Naive thymus-derived CD4-positive, alpha-beta T cell (primary cell): Measurements from ENCODE around the gene FRMPD2. TPM values are rescaled to one million over a fixed set of nuclear protein-coding genes. Genes with fewer than 3 reads are reported as not detected.

ENCODE experiments used
- ATAC-seq: fragments of 150-1000 bp; cut with Tn5 transposase; 2 replicates; pipeline ENCODE4 v1.10.0; 2021; ENCODE audit warnings: mild to moderate bottlenecking, moderate library complexity
- CTCF ChIA-PET: fragments of 350-600 bp; sonication (Branson Sonifier 250); formaldehyde crosslinking; loops from one replicate; lab custom pipeline; 2021; ENCODE audit warnings: antibody characterized with exemption; lab: Charles Lee
- POLR2A ChIA-PET: fragments of 350-600 bp; sonication (Branson Sonifier 250); formaldehyde crosslinking; loops from one replicate; lab custom pipeline; 2021; ENCODE audit warnings: antibody characterized with exemption, inconsistent platforms; lab: Charles Lee
- DNase-seq, 9 donors: peaks; one replicate each; pipeline versions ENCODE4 v3.0.0 to v3.0.0-alpha.2; 2020 to 2022; ENCODE audit warnings: mixed read lengths in 1 of 9
- H3K27ac ChIP-seq: one replicate; pipeline ENCODE4 v1.7.0; 2013; ENCODE audit warnings: mild to moderate bottlenecking, low read depth, low read length, moderate library complexity
- H3K27me3 ChIP-seq, 2 donors: one replicate each; pipeline ENCODE4 v1.7.0; 2013; ENCODE audit warnings: low read length in 2 of 2, mild to moderate bottlenecking in 2 of 2, moderate library complexity in 2 of 2; ENCODE audit not compliant: control insufficient read depth in 2 of 2, insufficient read depth in 2 of 2
- H3K36me3 ChIP-seq, 3 experiments: 1 replicate in 2 of 3; 2 replicates in 1 of 3; pipeline ENCODE4 v1.7.0; 2013; ENCODE audit warnings: low read length in 3 of 3, mild to moderate bottlenecking in 3 of 3, moderate library complexity in 1 of 3; ENCODE audit not compliant: insufficient read depth in 3 of 3, control insufficient read depth in 2 of 3
- H3K4me1 ChIP-seq, 2 donors: one replicate each; pipeline ENCODE4 v1.7.0; 2013; ENCODE audit warnings: low read length in 2 of 2, mild to moderate bottlenecking in 2 of 2, moderate library complexity in 1 of 2; ENCODE audit not compliant: control insufficient read depth in 2 of 2, insufficient read depth in 2 of 2
- H3K4me3 ChIP-seq: 2 replicates; pipeline ENCODE4 v1.7.0; 2013; ENCODE audit warnings: mild to moderate bottlenecking, low read length
- H3K9me3 ChIP-seq, 3 experiments: 1 replicate in 2 of 3; 2 replicates in 1 of 3; pipeline ENCODE4 v1.7.0; 2013; ENCODE audit warnings: low read length in 3 of 3; ENCODE audit not compliant: control insufficient read depth in 2 of 3
- H3K27ac Mint-ChIP-seq, 9 donors: one replicate each; pipeline ENCODE4 v1.8.0; 2020 to 2022; ENCODE audit warnings: mixed read lengths in 9 of 9, mild to moderate bottlenecking in 8 of 9, moderate library complexity in 5 of 9, inconsistent platforms in 2 of 9
- H3K27me3 Mint-ChIP-seq, 5 donors: one replicate each; pipeline ENCODE4 v1.8.0; 2021 to 2022; ENCODE audit warnings: mixed read lengths in 5 of 5, mild to moderate bottlenecking in 1 of 5
- H3K36me3 Mint-ChIP-seq, 5 donors: one replicate each; pipeline ENCODE4 v1.8.0; 2020 to 2022; ENCODE audit warnings: mixed read lengths in 5 of 5, mild to moderate bottlenecking in 3 of 5, inconsistent platforms in 1 of 5
- H3K4me1 Mint-ChIP-seq, 7 donors: one replicate each; pipeline ENCODE4 v1.8.0; 2020 to 2022; ENCODE audit warnings: mixed read lengths in 7 of 7, mild to moderate bottlenecking in 3 of 7, inconsistent platforms in 1 of 7
- H3K4me3 Mint-ChIP-seq, 10 donors: one replicate each; pipeline ENCODE4 v1.8.0; 2020 to 2022; ENCODE audit warnings: mild to moderate bottlenecking in 10 of 10, mixed read lengths in 10 of 10, moderate library complexity in 6 of 10, inconsistent platforms in 2 of 10
- H3K9me3 Mint-ChIP-seq, 11 donors: one replicate each; pipeline ENCODE4 v1.8.0; 2020 to 2022; ENCODE audit warnings: mixed read lengths in 11 of 11, mild to moderate bottlenecking in 4 of 11, inconsistent platforms in 1 of 11, moderate library complexity in 1 of 11
- intact Hi-C, 2 donors: fragments of 100-400 bp; cut with micrococcal nuclease; formaldehyde crosslinking; loops; one replicate each; pipeline ENCODE4 v1.15.1; 2023
- polyA plus RNA-seq, 2 donors: library from polyadenylated mRNA; unstranded; fragments of 300-500 nt; fragmentation: Illumina TruSeq; gene quantifications; one replicate each; pipeline ENCODE4 v1.2.3, GENCODE V29; 2021
- total RNA-seq, 6 experiments: library from RNA in 5 of 6; stranded (reverse) in 5 of 6; gene quantifications; 1 replicate in 5 of 6; 2 replicates in 1 of 6; pipeline ENCODE4 v1.2.3 and lab custom pipeline; 2021 to 2026

FRMPD2 gene
- total and polyA plus RNA-seq, 7 experiments from 2014 or later, result 0.24 TPM; not detected in 6

DNA sequence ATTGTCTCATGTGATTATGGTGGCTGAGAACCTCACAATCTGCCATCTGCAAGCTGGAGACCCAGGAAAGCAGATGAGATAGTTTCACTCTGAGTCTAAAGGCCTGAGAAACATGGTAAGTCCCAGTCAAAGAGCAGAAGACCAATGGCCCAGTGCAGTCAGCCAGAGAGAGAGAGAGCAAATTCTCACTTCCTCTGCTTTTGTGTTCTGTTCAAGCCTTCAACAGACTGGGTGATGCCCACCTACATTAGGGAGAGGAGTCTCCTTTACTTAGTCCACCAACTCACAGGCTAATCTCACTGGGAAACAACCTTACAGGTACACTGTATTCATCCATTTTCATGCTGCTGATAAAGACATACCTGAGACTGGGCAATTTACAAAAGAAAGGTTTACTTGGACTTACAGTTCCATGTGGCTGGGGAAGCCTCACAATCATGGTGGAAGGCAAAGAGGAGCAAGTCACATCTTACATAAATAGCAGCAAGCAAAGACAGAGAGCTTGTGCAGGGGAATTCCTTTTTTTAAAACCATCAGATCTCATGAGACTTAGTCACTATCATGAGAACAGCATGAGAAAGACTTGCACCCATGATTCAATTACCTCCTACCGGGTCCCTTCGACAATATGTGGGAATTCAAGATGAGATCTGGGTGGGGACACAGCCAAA is 4.7 kb upstream of the FRMPD2 start:
- H3K36me3 ChIP-seq, result no peaks in the 10 kb centered on the region
- ChIA-PET POLR2A (no interaction called here), CTCF (no interaction called here)
- H3K27me3 ChIP-seq, result no peaks in the 10 kb centered on the region
- peaks cover 0 to 12% (median 5%) of the 10 kb centered on the region in 5 donors for H3K36me3 Mint-ChIP-seq
- ATAC-seq (no peak), DNase-seq (no peak)
- H3K4me3 ChIP-seq, result no peak overlapping the region
- H3K27ac ChIP-seq, result no peak overlapping the region
- no peak overlapping the region for H3K27ac Mint-ChIP-seq
- H3K4me3 Mint-ChIP-seq, result no peak overlapping the region
- intact Hi-C loops, result no loop called here
- H3K9me3 Mint-ChIP-seq, result peaks cover 6 to 26% (median 12%) of the 10 kb centered on the region in 11 donors
- H3K27me3 Mint-ChIP-seq, result peaks cover 0 to 22% (median 15%) of the 10 kb centered on the region in 5 donors
- H3K4me1 ChIP-seq, result no peaks in the 10 kb centered on the region
- H3K9me3 ChIP-seq, result peaks cover 0 to 6% (median 0%) of the 10 kb centered on the region in 3 experiments
- H3K4me1 Mint-ChIP-seq, result no peaks in the 10 kb centered on the region

GRCh38 chr10:48277093-48277492 is 2.6 kb upstream of the FRMPD2 start:
- ChIA-PET POLR2A (no interaction called here), CTCF (interaction anchor here (1.1 kb wide), 1 partner anchor 10 kb away, joined by 4 read pairs; no protein-coding TSS in a partner anchor)
- no peak for ATAC-seq
- peaks cover 1 to 15% (median 7%) of the 10 kb centered on the region in 11 donors for H3K9me3 Mint-ChIP-seq
- H3K27ac ChIP-seq, result no peak overlapping the region
- H3K27me3 Mint-ChIP-seq, result peaks cover 0 to 20% (median 15%) of the 10 kb centered on the region in 5 donors
- H3K9me3 ChIP-seq, result peaks cover 0 to 6% (median 0%) of the 10 kb centered on the region in 3 experiments
- intact Hi-C loops, result no loop called here
- no peaks in the 10 kb centered on the region for H3K4me1 Mint-ChIP-seq
- H3K27me3 ChIP-seq, result no peaks in the 10 kb centered on the region
- no peaks in the 10 kb centered on the region for H3K4me1 ChIP-seq
- H3K4me3 Mint-ChIP-seq, result no peak overlapping the region
- H3K36me3 ChIP-seq, result no peaks in the 10 kb centered on the region
- no peak overlapping the region for H3K27ac Mint-ChIP-seq
- DNase-seq, result no peak
- no peak overlapping the region for H3K4me3 ChIP-seq
- peaks cover 0 to 12% (median 5%) of the 10 kb centered on the region in 5 donors for H3K36me3 Mint-ChIP-seq

- Mint-ChIP-seq H3K4me3 (no peak overlapping the region), H3K27ac (no peak overlapping the region)
- POLR2A ChIA-PET, result no interaction called here
Measured at GRCh38 chr10:48273741-48274140, 755 bp downstream of the FRMPD2 start.

GRCh38 chr10:48272682-48273081 is 1.8 kb downstream of the FRMPD2 start:
- DNase-seq, result no peak
- Histone ChIP-seq H3K4me3 (no peak overlapping the region), H3K27ac (no peak overlapping the region), H3K36me3 (no peaks in the 10 kb centered on the region), H3K27me3 (no peaks in the 10 kb centered on the region), H3K9me3 (no peaks in the 10 kb centered on the region), H3K4me1 (no peaks in the 10 kb centered on the region)
- intact Hi-C loops, result no loop called here
- H3K4me3 Mint-ChIP-seq, result no peak overlapping the region
- H3K4me1 Mint-ChIP-seq, result no peaks in the 10 kb centered on the region
- no peaks in the 10 kb centered on the region for H3K9me3 Mint-ChIP-seq
- ATAC-seq, result no peak
- peaks cover 0 to 15% (median 4%) of the 10 kb centered on the region in 5 donors for H3K27me3 Mint-ChIP-seq
- H3K36me3 Mint-ChIP-seq, result no peaks in the 10 kb centered on the region
- POLR2A ChIA-PET, result no interaction called here
- CTCF ChIA-PET, result no interaction called here
- no peak overlapping the region for H3K27ac Mint-ChIP-seq

More at GRCh38 chr10:48273741-48274140, 755 bp downstream of the FRMPD2 start:
- no peak overlapping the region for H3K27ac ChIP-seq
- H3K4me1 ChIP-seq, result no peaks in the 10 kb centered on the region
- intact Hi-C loops, result no loop called here
- no peak for DNase-seq
- no peak for ATAC-seq
- peaks cover 0 to 15% (median 4%) of the 10 kb centered on the region in 5 donors for H3K27me3 Mint-ChIP-seq
- H3K27me3 ChIP-seq, result no peaks in the 10 kb centered on the region
- H3K36me3 Mint-ChIP-seq, result no peaks in the 10 kb centered on the region
- H3K9me3 Mint-ChIP-seq, result no peaks in the 10 kb centered on the region
- H3K4me1 Mint-ChIP-seq, result no peaks in the 10 kb centered on the region
- H3K36me3 ChIP-seq, result no peaks in the 10 kb centered on the region
- H3K4me3 ChIP-seq, result no peak overlapping the region
- no peaks in the 10 kb centered on the region for H3K9me3 ChIP-seq
- CTCF ChIA-PET, result interaction anchor here (0.7 kb wide), 1 partner anchor 26 kb away, joined by 3 read pairs; no protein-coding TSS in a partner anchor

DNA sequence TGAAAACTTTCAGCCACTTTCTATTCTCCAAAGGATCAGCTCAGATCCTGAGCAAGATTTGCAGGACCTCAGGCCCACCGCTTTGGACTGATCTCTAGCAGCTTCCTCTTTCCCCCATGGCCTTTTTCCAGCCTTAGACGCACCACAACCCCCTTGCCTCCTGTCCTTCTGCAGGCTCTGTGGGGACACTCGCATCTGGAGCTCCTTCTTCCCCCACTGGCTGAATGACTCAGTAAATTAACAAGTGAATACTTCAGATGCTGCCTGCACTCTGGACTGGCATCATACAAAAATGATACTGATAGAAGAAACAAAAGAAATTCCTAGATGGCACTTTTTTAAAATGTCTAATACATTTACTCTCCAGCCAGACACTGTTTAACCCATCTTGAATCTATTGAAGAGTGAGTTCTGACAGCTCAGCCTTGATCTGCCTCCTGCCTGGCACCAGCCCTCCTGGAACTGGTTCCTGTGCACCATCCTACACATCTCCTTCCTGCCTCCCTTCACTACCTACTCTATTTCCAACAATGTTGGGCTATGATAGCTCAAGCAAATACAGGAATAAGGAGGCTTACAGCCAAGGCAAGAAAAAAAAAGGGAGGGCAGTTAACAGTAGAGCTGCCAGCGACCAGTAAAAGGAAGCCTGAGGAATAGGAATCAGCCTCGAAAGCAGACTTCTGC is 3.3 kb downstream of the FRMPD2 start:
- Mint-ChIP-seq H3K4me3 (no peak overlapping the region), H3K4me1 (no peaks in the 10 kb centered on the region), H3K9me3 (peaks cover 0 to 2% (median 0%) of the 10 kb centered on the region in 11 donors), H3K36me3 (peaks cover 0 to 7% (median 0%) of the 10 kb centered on the region in 5 donors), H3K27ac (no peak overlapping the region), H3K27me3 (peaks cover 0 to 15% (median 4%) of the 10 kb centered on the region in 5 donors)
- Histone ChIP-seq H3K9me3 (no peaks in the 10 kb centered on the region), H3K27me3 (no peaks in the 10 kb centered on the region), H3K36me3 (no peaks in the 10 kb centered on the region), H3K27ac (no peak overlapping the region), H3K4me1 (no peaks in the 10 kb centered on the region), H3K4me3 (no peak overlapping the region)
- ATAC-seq, result no peak
- no peak for DNase-seq
- intact Hi-C loops, result no loop called here
- ChIA-PET CTCF (no interaction called here), POLR2A (no interaction called here)

- H3K36me3 ChIP-seq, result no peaks in the 10 kb centered on the region
- intact Hi-C loops, result no loop called here
- no peaks in the 10 kb centered on the region for H3K4me1 ChIP-seq
- peaks cover 0 to 5% (median 0%) of the 10 kb centered on the region in 11 donors for H3K9me3 Mint-ChIP-seq
- H3K9me3 ChIP-seq, result no peaks in the 10 kb centered on the region
- ChIA-PET POLR2A (no interaction called here), CTCF (no interaction called here)
- no peaks in the 10 kb centered on the region for H3K4me1 Mint-ChIP-seq
- H3K27ac Mint-ChIP-seq, result no peak overlapping the region
- ATAC-seq (no peak), DNase-seq (no peak)
- peaks cover 0 to 7% (median 0%) of the 10 kb centered on the region in 5 donors for H3K36me3 Mint-ChIP-seq
- no peaks in the 10 kb centered on the region for H3K27me3 ChIP-seq
- no peak overlapping the region for H3K4me3 ChIP-seq
- peaks cover 0 to 18% (median 5%) of the 10 kb centered on the region in 5 donors for H3K27me3 Mint-ChIP-seq
- H3K27ac ChIP-seq, result no peak overlapping the region
- H3K4me3 Mint-ChIP-seq, result no peak overlapping the region
Measured at GRCh38 chr10:48266528-48266927, 8.0 kb downstream of the FRMPD2 start.
